ENCODE data around the gene RPP21. TPM values are rescaled to one million over a fixed set of nuclear protein-coding genes. Genes with fewer than 3 reads are reported as not detected.
A peak's percentile ranks its signal among the peaks of the same experiment; 100 is the strongest.

The RPP21 gene
- total RNA-seq, 1 donor from 2014 or later, result 30.6 TPM

- intact Hi-C loops (cut with DNase I), result no loop called here
- ATAC-seq, result no peak
- no peak for TF ChIP-seq CTCF (IDR thresholded peaks at IDR 0.05)
Observed at GRCh38 chr6:30321692-30322388, 23.1 kb upstream of the RPP21 start.

GRCh38 chr6:30322527-30323501, 22.1 kb upstream of the RPP21 start:
- ATAC-seq, result no peak
- Histone ChIP-seq H3K4me3 (no peak overlapping the region), H3K27me3 (ENCODE audit: low read depth) (no peaks in the 10 kb centered on the region), H3K9me3 (no peaks in the 10 kb centered on the region), H3K27ac (no peak overlapping the region), H3K36me3 (no peaks in the 10 kb centered on the region), H3K4me1 (peaks cover 49% of the 10 kb centered on the region)
- DNase-seq, result no peak
- intact Hi-C loops (cut with DNase I), result no loop called here
- TF ChIP-seq CTCF (IDR thresholded peaks at IDR 0.05), result no peak

More at GRCh38 chr6:30321692-30322388, 23.1 kb upstream of the RPP21 start:
- Histone ChIP-seq H3K4me1 (peaks cover 45% of the 10 kb centered on the region), H3K27me3 (ENCODE audit: low read depth) (no peaks in the 10 kb centered on the region), H3K36me3 (no peaks in the 10 kb centered on the region), H3K27ac (no peak overlapping the region), H3K4me3 (no peak overlapping the region), H3K9me3 (no peaks in the 10 kb centered on the region)
- DNase-seq, result no peak

GRCh38 chr6:30323806-30324205, 21.1 kb upstream of the RPP21 start:
- H3K4me1 ChIP-seq, result peaks cover 49% of the 10 kb centered on the region
- intact Hi-C loops (cut with DNase I), result no loop called here
- DNase-seq (no peak), ATAC-seq (no peak)
- no peak overlapping the region for H3K4me3 ChIP-seq
- H3K36me3 ChIP-seq, result no peaks in the 10 kb centered on the region
- TF ChIP-seq CTCF (IDR thresholded peaks at IDR 0.05), result no peak
- H3K9me3 ChIP-seq, result no peaks in the 10 kb centered on the region
- H3K27ac ChIP-seq, result no peak overlapping the region
- H3K27me3 ChIP-seq (ENCODE audit: low read depth), result no peaks in the 10 kb centered on the region

GRCh38 chr6:30325150-30325872, 19.6 kb upstream of the RPP21 start:
- DNase-seq (peak; percentile 58), ATAC-seq (peak; percentile 52 to 55)
- Histone ChIP-seq H3K4me3 (peak overlapping the region; percentile 89), H3K9me3 (no peaks in the 10 kb centered on the region), H3K27ac (peak overlapping the region; percentile 99), H3K4me1 (peaks cover 49% of the 10 kb centered on the region), H3K27me3 (ENCODE audit: low read depth) (no peaks in the 10 kb centered on the region), H3K36me3 (peaks cover 14% of the 10 kb centered on the region)
- intact Hi-C loops (cut with DNase I), result no loop called here
- TF ChIP-seq CTCF (IDR thresholded peaks at IDR 0.05), result no peak

GRCh38 chr6:30325873-30326525, 19.0 kb upstream of the RPP21 start:
- TF ChIP-seq CTCF (IDR thresholded peaks at IDR 0.05), result no peak
- H3K27ac ChIP-seq, result peak overlapping the region; percentile 99
- intact Hi-C loops (cut with DNase I), result no loop called here

More at GRCh38 chr6:30325873-30326525, 19.0 kb upstream of the RPP21 start:
- H3K27me3 ChIP-seq (ENCODE audit: low read depth), result no peaks in the 10 kb centered on the region
- H3K9me3 ChIP-seq, result no peaks in the 10 kb centered on the region
- H3K4me3 ChIP-seq, result peak overlapping the region; percentile 89
- H3K4me1 ChIP-seq, result peaks cover 49% of the 10 kb centered on the region
- ATAC-seq (peak; percentile 89 to 90), DNase-seq (no peak)
- peaks cover 21% of the 10 kb centered on the region for H3K36me3 ChIP-seq

Data from lower lobe of right lung (tissue), 2 donors.